ENCODE results near the gene FAM168A.
"Not testable (repeated sequence)": the region's sequence is repeated elsewhere in the genome, so short reads cannot be mapped to it uniquely, and the experiment has no call there.

FAM168A gene

DNA sequence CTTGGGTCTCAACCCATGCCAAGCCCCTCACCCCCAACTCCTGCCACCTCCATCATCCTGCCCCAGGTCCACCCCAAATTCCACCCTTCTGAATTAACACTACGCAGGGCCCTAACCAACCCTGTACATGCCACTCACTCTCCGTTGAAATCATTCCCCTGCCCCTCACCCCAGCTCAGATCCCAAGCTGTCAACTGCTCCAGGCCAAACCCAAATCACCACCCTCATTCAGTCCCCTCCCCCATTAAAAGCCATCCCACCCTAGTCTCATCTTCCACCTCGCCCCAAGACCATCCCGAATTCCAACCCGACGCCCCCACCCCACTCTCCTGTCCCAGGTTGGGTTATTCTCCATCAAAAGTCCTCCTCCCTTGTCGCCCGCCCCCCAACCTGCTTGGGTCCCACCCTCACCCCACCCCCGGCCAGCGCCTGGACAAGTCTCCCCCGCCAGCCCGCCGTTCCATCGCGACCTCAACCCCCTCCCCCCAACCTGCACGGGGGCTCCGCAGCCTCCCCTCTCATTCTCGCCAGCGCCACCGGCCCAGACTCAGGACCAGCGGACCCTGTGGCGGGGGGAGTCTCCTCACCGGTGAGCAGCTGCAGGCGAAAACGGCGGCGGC, 466 bp downstream of the FAM168A start:
- Histone ChIP-seq H3K9ac (peak overlapping the region; percentile 85), H3K27me3 (no peaks in the 10 kb centered on the region), H4K20me1 (no peaks in the 10 kb centered on the region; the same call in 1 of the 2 replicates), H3K9me3 (no peaks in the 10 kb centered on the region), H3K4me3 (peak overlapping the region; percentile 86), H3K27ac (peak overlapping the region; percentile 84), H3K36me3 (no peaks in the 10 kb centered on the region), H3K4me1 (peaks cover 55% of the 10 kb centered on the region), H3K4me2 (peak overlapping the region; percentile 98)
- TF ChIP-seq Cebpa-rat (IDR thresholded peaks at IDR 0.05) = no peak

DNA sequence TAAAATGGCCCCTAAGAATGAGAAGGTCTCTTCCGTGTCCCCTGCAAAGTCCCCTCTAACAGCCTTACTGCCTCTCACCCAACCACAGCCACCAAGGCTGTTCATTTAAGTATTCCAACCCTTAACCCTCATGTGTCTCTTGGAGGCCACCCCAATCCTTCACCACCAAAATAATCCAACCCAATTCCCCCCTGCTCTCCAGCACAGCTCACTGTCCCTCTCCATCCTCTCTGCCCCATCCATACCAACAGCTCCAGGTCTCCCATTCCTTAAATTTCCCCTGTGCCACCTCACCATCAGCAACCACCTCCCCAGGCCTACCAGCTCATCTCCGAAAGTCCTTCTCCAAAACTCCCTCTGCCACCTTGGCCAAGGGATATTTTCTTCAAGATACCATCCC, 1.4 kb downstream of the FAM168A start:
- Histone ChIP-seq H3K27ac (no peak overlapping the region), H3K4me3 (peak overlapping the region; percentile 86), H3K9me3 (no peaks in the 10 kb centered on the region), H3K4me1 (peaks cover 64% of the 10 kb centered on the region), H3K36me3 (no peaks in the 10 kb centered on the region), H3K27me3 (no peaks in the 10 kb centered on the region), H4K20me1 (no peaks in the 10 kb centered on the region; the same call in 1 of the 2 replicates), H3K9ac (peak overlapping the region; percentile 85; the same call in 1 of the 2 replicates), H3K4me2 (peak overlapping the region; percentile 98)
- TF ChIP-seq Cebpa-rat (IDR thresholded peaks at IDR 0.05) = no peak

DNA sequence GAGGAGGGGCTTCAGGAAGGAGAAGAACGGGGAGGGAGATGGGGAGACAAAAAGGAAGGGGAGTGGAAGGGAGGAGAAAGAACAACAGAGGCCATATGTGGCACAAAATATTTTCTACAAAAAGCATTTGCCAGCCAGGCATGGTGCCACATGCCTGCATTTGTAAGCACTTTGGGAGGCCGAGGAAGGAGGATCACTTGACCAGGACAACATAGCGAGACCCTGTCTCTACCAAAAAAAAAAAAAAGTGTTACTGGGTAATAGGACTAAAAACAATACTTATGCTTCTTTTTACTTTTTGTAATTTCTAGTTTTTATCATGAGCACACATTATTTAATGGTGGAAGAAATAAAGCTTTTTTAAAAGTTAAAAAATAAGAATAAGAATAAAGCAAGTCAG, 5.3 kb downstream of the FAM168A start:
- H4K20me1 ChIP-seq = no peaks in the 10 kb centered on the region; the same call in 1 of the 2 replicates
- H3K36me3 ChIP-seq = peaks cover 24% of the 10 kb centered on the region; the same call in 1 of the 2 replicates
- H3K9me3 ChIP-seq = peaks cover 12% of the 10 kb centered on the region; the same call in 1 of the 2 replicates
- H3K4me3 ChIP-seq = no peak overlapping the region
- no peak for TF ChIP-seq Cebpa-rat (IDR thresholded peaks at IDR 0.05)
- H3K27ac ChIP-seq = peak overlapping the region; percentile 7; the same call in 1 of the 2 replicates
- H3K4me1 ChIP-seq = peaks cover 70% of the 10 kb centered on the region
- no peaks in the 10 kb centered on the region for H3K27me3 ChIP-seq
- no peak overlapping the region for H3K9ac ChIP-seq
- peak overlapping the region; percentile 69 for H3K4me2 ChIP-seq

DNA sequence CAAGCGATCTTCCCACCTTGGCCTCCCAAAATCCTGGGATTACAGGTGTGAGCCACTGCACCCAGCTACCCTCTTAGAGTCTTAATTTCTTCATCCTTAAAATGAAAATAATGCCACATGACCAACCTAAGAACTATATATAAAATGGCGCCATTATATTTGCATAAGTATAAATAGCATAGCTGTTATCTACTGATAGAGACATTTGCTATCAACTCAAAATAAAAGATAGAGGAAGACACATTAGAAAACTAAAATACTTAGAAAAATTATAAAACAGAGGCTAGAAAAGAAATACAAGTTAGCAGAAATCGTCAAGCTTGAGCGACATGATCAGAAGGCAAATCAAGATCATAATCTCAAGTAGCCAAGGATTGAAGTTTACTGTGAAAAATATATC, 6.2 kb downstream of the FAM168A start:
- H3K9ac ChIP-seq = no peak overlapping the region
- H3K27me3 ChIP-seq = no peaks in the 10 kb centered on the region
- H4K20me1 ChIP-seq = no peaks in the 10 kb centered on the region; the same call in 1 of the 2 replicates
- no peak for TF ChIP-seq Cebpa-rat (IDR thresholded peaks at IDR 0.05)
- H3K36me3 ChIP-seq = peaks cover 24% of the 10 kb centered on the region; the same call in 1 of the 2 replicates
- H3K9me3 ChIP-seq = peaks cover 12% of the 10 kb centered on the region; the same call in 1 of the 2 replicates
- no peak overlapping the region for H3K4me3 ChIP-seq
- peak overlapping the region; percentile 69 for H3K4me2 ChIP-seq
- H3K4me1 ChIP-seq = peaks cover 64% of the 10 kb centered on the region
- no peak overlapping the region for H3K27ac ChIP-seq

DNA sequence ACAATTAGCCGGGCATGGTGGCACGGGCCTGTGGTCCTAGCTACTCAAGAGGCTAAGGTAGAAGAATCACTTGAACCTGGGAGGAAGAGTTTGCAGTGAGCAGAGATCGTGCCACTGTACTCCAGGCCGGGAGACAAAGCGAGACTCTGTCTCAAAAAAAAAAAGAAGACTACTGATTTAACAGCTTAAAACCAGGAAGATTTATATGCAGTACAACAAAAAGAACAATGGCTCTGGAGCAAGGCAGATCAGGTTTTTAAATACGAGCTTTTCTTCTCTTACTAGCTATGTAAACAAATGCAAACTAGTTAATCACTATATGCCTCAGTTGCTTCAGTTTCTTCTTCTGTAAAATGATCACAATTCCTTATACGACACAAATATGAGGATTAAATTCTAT, 6.9 kb downstream of the FAM168A start:
- Histone ChIP-seq H4K20me1 (peaks cover 2% of the 10 kb centered on the region; the same call in 1 of the 2 replicates), H3K27ac (no peak overlapping the region), H3K4me1 (peaks cover 57% of the 10 kb centered on the region)

DNA sequence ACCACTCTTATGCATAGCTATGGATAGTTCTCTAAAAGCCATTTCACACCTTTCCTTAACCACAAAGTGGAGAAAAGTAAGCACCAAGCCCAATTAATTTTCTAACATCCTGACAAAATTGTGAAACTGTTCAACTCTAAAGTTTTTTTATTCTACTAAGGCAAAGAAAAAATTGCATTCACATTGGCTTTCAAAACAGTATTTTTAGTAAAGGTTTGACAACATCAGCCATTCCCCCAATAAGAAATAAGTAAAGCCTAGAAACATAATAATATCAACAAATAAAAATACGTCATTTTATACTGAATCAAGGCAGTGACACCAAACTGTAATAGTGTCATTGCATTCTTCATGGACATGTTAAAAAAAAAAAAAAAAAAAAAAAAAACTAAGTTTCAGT, 11.1 kb downstream of the FAM168A start:
- peaks cover 60% of the 10 kb centered on the region for H3K36me3 ChIP-seq
- H4K20me1 ChIP-seq = peaks cover 24% of the 10 kb centered on the region; the same call in 1 of the 2 replicates
- H3K27me3 ChIP-seq = no peaks in the 10 kb centered on the region
- no peak overlapping the region for H3K4me3 ChIP-seq
- H3K27ac ChIP-seq = no peak overlapping the region
- TF ChIP-seq Cebpa-rat (IDR thresholded peaks at IDR 0.05) = no peak
- H3K4me1 ChIP-seq = peaks cover 15% of the 10 kb centered on the region
- H3K9ac ChIP-seq = no peak overlapping the region
- H3K4me2 ChIP-seq = no peak overlapping the region
- peaks cover 12% of the 10 kb centered on the region; the same call in 1 of the 2 replicates for H3K9me3 ChIP-seq

More for the DNA sequence above, 6.9 kb downstream of the FAM168A start:
- no peak for TF ChIP-seq Cebpa-rat (IDR thresholded peaks at IDR 0.05)
- no peak overlapping the region for H3K4me2 ChIP-seq
- no peak overlapping the region for H3K4me3 ChIP-seq
- no peaks in the 10 kb centered on the region for H3K27me3 ChIP-seq
- H3K9me3 ChIP-seq = peaks cover 12% of the 10 kb centered on the region; the same call in 1 of the 2 replicates
- peaks cover 25% of the 10 kb centered on the region; the same call in 1 of the 2 replicates for H3K36me3 ChIP-seq
- no peak overlapping the region for H3K9ac ChIP-seq

DNA sequence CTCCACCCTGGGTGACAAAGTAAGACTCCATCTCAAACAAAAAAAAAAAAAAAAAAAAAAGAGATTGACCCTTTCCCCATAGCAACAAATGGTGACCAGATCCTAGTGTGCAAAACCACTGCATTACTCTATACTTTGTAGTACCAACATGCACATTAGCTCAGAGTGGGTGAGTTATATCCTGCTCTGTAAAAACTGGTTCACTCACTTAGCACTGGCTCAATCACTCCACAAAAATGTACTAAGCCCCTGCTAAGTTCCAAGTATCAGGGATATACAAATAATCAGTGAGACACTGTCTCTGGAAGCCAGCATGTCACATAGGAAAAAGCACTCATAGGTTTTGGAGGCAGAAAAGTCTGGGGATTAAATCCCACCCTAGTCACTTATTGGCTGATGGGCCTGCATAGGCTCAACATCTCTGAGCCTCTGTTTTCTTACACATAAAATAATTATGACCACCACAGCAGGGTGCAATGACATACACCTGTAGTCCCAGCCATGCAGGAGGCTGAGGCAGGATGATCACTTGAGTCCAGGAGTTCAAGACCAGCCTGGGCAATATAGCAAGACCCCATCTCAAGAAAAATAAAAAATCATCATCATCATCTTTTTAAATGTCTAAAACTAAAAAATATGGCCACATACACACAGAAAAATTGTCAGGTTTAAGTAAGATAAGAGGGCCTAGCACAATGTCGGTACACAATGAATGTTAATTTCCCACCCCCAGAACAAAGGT, 11.9 kb downstream of the FAM168A start:
- H3K9ac ChIP-seq = no peak overlapping the region
- peaks cover 58% of the 10 kb centered on the region for H3K36me3 ChIP-seq
- TF ChIP-seq Cebpa-rat (IDR thresholded peaks at IDR 0.05) = no peak
- no peaks in the 10 kb centered on the region for H3K27me3 ChIP-seq
- H3K4me1 ChIP-seq = peaks cover 9% of the 10 kb centered on the region
- no peak overlapping the region for H3K4me2 ChIP-seq
- peaks cover 24% of the 10 kb centered on the region; the same call in 1 of the 2 replicates for H4K20me1 ChIP-seq
- H3K9me3 ChIP-seq = peaks cover 12% of the 10 kb centered on the region; the same call in 1 of the 2 replicates
- no peak overlapping the region for H3K27ac ChIP-seq
- no peak overlapping the region for H3K4me3 ChIP-seq

DNA sequence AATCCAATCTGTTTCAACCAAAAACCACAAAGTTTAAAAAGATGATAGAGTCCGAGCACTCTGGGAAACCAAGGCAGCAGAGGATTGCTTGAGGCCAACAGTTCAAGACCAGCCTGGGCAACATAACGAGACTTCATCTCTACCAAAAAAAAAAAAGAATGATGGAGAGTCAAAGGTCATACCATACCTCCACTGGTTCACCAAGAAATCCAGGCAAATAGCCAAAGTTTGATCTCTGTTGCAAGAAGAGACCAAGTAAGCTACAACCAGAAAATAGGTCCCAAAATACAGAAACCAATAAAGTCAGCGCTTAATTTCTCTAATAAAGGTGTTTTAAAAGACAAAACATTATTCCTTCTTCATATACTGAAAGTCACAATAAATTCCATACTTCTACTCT, 13.1 kb downstream of the FAM168A start:
- no peak for TF ChIP-seq Cebpa-rat (IDR thresholded peaks at IDR 0.05)
- Histone ChIP-seq H3K36me3 (peaks cover 49% of the 10 kb centered on the region), H3K4me3 (no peak overlapping the region), H3K27me3 (no peaks in the 10 kb centered on the region), H3K4me2 (no peak overlapping the region), H3K4me1 (peaks cover 9% of the 10 kb centered on the region), H3K27ac (no peak overlapping the region), H4K20me1 (peaks cover 24% of the 10 kb centered on the region; the same call in 1 of the 2 replicates), H3K9me3 (peaks cover 11% of the 10 kb centered on the region; the same call in 1 of the 2 replicates), H3K9ac (no peak overlapping the region)

DNA sequence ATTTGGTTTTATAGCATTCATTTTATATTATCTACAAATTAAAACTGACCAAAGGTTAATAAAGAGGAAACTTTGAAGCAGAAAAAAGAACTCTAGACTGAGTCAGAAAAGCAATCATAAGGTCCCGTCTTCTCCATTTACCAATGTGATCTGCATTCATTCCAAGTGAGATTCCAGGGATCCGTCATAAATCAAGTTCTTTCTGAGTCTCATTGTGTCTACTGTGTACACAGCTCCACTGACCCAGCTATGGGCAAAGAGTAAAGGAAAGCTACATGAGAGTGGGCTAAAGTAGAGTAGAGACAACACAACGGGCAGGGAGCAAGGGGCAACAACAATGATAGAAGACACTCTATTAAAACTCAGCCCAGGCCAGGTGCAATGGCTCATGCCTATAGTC, 15.3 kb downstream of the FAM168A start:
- Histone ChIP-seq H3K9me3 (no peaks in the 10 kb centered on the region; the same call in 1 of the 2 replicates), H3K4me1 (no peaks in the 10 kb centered on the region), H3K27ac (no peak overlapping the region), H3K36me3 (peaks cover 43% of the 10 kb centered on the region), H3K27me3 (no peaks in the 10 kb centered on the region), H3K4me3 (no peak overlapping the region), H3K9ac (no peak overlapping the region), H3K4me2 (no peak overlapping the region), H4K20me1 (peaks cover 36% of the 10 kb centered on the region; the same call in 1 of the 2 replicates)
- TF ChIP-seq Cebpa-rat (IDR thresholded peaks at IDR 0.05) = no peak

DNA sequence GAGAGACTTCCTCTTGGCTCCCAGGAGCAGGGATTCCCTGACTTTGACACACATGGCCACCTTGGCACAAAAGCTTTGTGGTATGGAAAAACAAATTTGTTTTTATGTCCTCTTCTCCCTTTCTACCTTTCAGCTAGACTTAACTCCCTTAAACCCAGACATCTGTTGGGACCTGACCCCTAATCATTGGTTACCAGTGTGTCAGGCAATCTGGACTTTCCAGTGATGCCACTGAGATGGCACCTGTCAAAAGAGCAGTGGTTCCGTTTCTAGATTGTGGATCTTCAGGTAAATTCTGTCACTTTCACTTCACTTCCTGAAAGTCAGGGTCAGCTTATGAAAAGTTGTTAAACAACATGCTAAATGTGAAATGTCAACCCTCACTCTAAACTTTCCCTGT, 17.2 kb downstream of the FAM168A start:
- not testable (repeated sequence) for H3K4me2 ChIP-seq, H3K27me3 ChIP-seq, H3K4me1 ChIP-seq, H3K27ac ChIP-seq, H3K4me3 ChIP-seq, H3K9ac ChIP-seq, H3K9me3 ChIP-seq
- Histone ChIP-seq H4K20me1 (peaks cover 32% of the 10 kb centered on the region; the same call in 1 of the 2 replicates), H3K36me3 (peaks cover 48% of the 10 kb centered on the region)

Data from BLaER1 (cell line).